GM18858 (cell line): Measurements from ENCODE around the gene LRRTM2.

ENCODE experiments used
- ATAC-seq: cut with Tn5 transposase; IDR thresholded peaks from one replicate; pipeline ENCODE4 v1.9.1; 2021; ENCODE audit not compliant: unreplicated experiment

Gene LRRTM2

GRCh38 chr5:138884094-138884493, 9.0 kb upstream of the LRRTM2 start:
- ATAC-seq = no peak

DNA sequence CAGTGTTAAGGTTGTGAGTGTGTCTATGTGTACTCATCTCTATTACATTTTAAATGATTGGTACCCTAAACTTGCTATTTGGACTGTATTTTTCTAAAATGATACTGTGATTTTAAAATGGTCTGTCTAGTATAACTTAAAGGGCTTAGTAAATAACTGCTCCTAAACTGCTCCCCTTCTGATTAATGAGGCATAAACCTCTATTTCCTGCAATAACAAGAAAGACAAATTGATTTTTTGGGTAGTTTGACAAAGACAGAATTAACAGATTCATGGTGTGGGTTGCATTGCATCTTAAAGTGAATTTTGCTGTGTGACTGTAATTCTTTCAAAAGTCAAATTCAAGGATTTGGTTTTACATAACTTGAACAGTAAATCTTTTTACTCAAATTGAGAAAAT, 8.1 kb upstream of the LRRTM2 start:
- no peak for ATAC-seq

GRCh38 chr5:138878437-138879235, 3.5 kb upstream of the LRRTM2 start:
- no peak for ATAC-seq

- ATAC-seq = no peak
Observed at GRCh38 chr5:138876811-138877210, 1.7 kb upstream of the LRRTM2 start.

DNA sequence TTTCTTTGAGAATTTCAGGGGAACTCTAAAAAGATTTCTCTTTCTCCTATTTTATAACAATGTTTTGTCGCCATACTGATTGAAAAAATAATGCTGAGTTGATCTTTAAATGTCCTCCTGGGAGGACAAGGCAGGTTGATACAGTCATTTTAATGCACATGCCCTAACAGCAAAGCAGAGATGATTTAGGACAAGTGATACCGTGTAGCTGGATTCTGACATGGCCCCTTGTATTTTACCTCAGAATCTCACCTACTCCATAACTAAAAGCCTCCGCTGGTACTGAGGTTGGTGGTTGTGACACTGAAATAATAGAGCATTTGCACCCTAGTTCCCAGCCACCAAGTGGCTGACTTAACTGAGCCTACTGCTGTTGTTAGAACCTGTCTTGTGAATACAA, 811 bp upstream of the LRRTM2 start:
- ATAC-seq = no peak

- no peak for ATAC-seq
Observed at GRCh38 chr5:138875552-138875875, 379 bp upstream of the LRRTM2 start.

GRCh38 chr5:138874241-138874640, 894 bp downstream of the LRRTM2 start:
- no peak for ATAC-seq

- no peak for ATAC-seq
Observed at GRCh38 chr5:138873466-138874221, 1.5 kb downstream of the LRRTM2 start.

- ATAC-seq = no peak
Observed at GRCh38 chr5:138872841-138873465, 2.2 kb downstream of the LRRTM2 start.

DNA sequence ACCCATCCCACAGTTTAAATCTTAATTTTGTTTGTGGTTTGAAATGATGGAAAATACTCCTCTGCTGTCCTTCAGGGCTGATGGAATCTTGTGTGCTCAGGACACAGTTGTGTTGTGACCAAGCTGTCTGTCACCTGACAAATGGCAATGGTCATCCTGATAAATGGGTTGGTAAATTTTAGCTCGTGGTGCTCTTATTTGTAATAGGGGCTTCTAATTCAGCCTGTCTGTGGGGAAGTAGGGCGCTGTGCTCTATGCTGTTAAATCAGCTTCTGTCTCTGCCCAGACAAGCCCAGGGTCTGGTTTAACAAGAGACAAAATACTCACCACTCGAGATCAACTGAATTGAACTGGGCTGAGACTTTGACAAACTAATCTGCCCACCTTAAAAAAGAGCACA, 4.5 kb downstream of the LRRTM2 start:
- ATAC-seq = no peak

- ATAC-seq = no peak
Observed at GRCh38 chr5:138869763-138870500, 5.2 kb downstream of the LRRTM2 start.

- no peak for ATAC-seq
Observed at GRCh38 chr5:138869038-138869437, 6.1 kb downstream of the LRRTM2 start.

DNA sequence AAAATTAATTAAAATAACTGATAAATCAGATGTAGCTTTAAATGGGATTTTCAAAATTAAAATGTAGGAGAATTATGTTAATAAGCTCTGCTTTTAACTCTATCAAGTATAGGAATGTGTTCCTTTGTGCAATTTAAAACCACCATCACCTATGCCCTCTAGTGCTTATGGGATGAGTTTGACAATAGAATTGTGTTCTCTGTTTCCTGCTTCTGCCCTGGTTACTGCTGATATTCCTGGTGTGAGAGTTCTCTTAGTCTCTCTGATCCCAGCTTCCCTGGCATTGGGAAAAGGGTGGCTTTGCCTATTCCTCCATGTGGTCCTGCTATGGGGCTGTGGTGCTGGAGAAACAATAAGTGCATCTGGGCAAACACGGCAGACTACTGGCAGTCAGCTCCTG, 8.1 kb downstream of the LRRTM2 start:
- ATAC-seq = no peak

DNA sequence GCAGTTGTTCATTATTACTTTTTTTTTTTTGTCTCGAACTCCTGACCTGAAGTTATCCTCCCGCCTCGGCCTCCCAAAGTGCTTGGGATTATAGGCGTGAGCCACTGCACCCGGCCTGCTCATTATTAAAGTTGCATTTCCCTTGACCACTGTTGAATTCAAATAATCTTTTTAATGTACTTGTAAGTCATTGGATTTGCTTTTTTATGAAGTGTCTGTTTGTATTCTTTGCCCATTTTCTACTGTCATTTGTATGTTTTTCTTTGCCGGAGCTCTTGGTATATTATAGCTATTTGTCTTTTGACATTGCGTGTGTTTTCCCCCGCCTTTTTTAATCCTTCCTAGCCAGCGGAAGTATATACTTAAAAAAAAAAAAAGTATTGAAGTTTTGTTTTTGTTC, 22.0 kb downstream of the LRRTM2 start:
- no peak for ATAC-seq

GRCh38 chr5:138850865-138851435, 24.2 kb downstream of the LRRTM2 start:
- ATAC-seq = no peak

GRCh38 chr5:138849882-138850281, 25.3 kb downstream of the LRRTM2 start:
- no peak for ATAC-seq

GRCh38 chr5:138849439-138849838, 25.7 kb downstream of the LRRTM2 start:
- ATAC-seq = no peak

DNA sequence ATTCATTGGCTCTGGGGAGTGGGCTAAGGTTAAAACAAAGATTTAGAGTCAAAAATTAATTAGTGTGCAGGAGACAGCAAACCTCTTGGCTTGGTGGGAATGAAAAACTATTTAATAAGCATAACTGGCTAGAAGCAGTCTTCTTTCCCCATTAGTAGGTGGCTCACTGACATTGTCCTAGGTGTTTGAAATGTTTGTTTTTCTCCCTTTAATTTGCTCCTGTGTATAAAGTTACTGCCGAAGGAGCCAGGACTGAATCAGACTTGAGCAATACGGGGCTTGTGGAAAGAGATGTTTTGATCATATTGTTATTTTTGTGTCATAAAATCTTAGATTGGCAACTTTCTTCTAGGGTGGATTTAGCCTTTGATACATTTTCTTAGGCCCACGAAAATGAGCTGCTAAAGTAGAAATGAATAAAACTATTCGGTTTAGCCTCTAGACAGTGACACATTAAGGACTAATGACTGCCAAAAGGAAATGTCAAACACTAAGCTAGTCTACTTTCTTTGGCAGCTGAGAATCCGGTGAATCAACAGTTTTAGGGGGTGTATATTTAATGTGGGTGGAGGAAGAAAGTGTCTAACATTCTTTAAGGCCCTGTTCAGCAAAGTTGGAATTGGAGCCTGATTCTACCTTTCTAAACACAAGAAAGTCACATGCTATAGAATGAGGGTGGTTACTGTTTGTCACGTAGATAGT, 30.2 kb downstream of the LRRTM2 start:
- no peak for ATAC-seq

- no peak for ATAC-seq
Observed at GRCh38 chr5:138844125-138844461, 31.0 kb downstream of the LRRTM2 start.

- no peak for ATAC-seq
Observed at GRCh38 chr5:138843316-138844124, 31.6 kb downstream of the LRRTM2 start.
